Endothelial cell of umbilical vein (primary cell): Measurements from ENCODE around the gene ULK1.
"Not testable (repeated sequence)": the region's sequence is repeated elsewhere in the genome, so short reads cannot be mapped to it uniquely, and the experiment has no call there.

ENCODE experiments used
- EZH2 ChIP-seq: IDR thresholded peaks from 2 replicates; pipeline ENCODE4 v1.6.1; 2012; ENCODE audit warnings: borderline replicate concordance, low read depth, mild to moderate bottlenecking, moderate library complexity, low read length, inconsistent platforms; ENCODE audit not compliant: severe bottlenecking
- MAX ChIP-seq: IDR thresholded peaks from 2 replicates; pipeline ENCODE4 v1.6.1; 2011; ENCODE audit not compliant: insufficient read depth, insufficient read length
- POLR2A ChIP-seq: IDR thresholded peaks from 2 replicates; pipeline ENCODE4 v1.6.1; 2012; ENCODE audit warnings: low read depth, mild to moderate bottlenecking, control low read depth, low read length
- POLR2AphosphoS5 ChIP-seq: IDR thresholded peaks from 2 replicates; pipeline ENCODE4 v1.6.1; 2012; ENCODE audit warnings: low read depth, mild to moderate bottlenecking, control low read depth, low read length, moderate library complexity; ENCODE audit not compliant: insufficient read depth
- TF ChIP-seq, protein P1 (sequence below), 2 donors: IDR thresholded peaks; 1 replicate in 1 of 2; 2 replicates in 1 of 2; pipeline ENCODE4 v1.5.1; 2011; ENCODE audit warnings: low read length in 2 of 2, mild to moderate bottlenecking in 2 of 2, moderate library complexity in 2 of 2, control low read depth in 1 of 2, inconsistent platforms in 1 of 2, low read depth in 1 of 2; ENCODE audit not compliant: insufficient read depth in 1 of 2; ENCODE audit errors: extremely low read depth in 1 of 2

GRCh38 chr12:131954460-131954859 is 60.0 kb downstream of the ULK1 start:
- not testable (repeated sequence) for TF ChIP-seq EZH2, POLR2AphosphoS5, POLR2A, MAX
- TF ChIP-seq, protein P1, sequence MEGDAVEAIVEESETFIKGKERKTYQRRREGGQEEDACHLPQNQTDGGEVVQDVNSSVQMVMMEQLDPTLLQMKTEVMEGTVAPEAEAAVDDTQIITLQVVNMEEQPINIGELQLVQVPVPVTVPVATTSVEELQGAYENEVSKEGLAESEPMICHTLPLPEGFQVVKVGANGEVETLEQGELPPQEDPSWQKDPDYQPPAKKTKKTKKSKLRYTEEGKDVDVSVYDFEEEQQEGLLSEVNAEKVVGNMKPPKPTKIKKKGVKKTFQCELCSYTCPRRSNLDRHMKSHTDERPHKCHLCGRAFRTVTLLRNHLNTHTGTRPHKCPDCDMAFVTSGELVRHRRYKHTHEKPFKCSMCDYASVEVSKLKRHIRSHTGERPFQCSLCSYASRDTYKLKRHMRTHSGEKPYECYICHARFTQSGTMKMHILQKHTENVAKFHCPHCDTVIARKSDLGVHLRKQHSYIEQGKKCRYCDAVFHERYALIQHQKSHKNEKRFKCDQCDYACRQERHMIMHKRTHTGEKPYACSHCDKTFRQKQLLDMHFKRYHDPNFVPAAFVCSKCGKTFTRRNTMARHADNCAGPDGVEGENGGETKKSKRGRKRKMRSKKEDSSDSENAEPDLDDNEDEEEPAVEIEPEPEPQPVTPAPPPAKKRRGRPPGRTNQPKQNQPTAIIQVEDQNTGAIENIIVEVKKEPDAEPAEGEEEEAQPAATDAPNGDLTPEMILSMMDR (IDR thresholded peaks at IDR 0.05; ENCODE audit: extremely low read depth in 1 of 2, insufficient read depth in 1 of 2, low read depth in 1 of 2, low read length in 2 of 2), result not testable (repeated sequence)
